22Rv1 (cell line): ENCODE measurements around the gene CAPN12.

Source experiments
- H3K27ac ChIP-seq: fragments of 450-650 bp; 2 replicates; pipeline ENCODE4 v1.5.1; 2017
- ZFX ChIP-seq: fragments of 450-650 bp; IDR thresholded peaks from 2 replicates; pipeline ENCODE4 v1.6.1; 2017; ENCODE audit warnings: antibody characterized with exemption, borderline replicate concordance
- TF ChIP-seq, protein P1 (sequence below): fragments of 450-650 bp; IDR thresholded peaks from 2 replicates; pipeline ENCODE4 v1.5.1; 2017; ENCODE audit warnings: mild to moderate bottlenecking

The CAPN12 gene

DNA sequence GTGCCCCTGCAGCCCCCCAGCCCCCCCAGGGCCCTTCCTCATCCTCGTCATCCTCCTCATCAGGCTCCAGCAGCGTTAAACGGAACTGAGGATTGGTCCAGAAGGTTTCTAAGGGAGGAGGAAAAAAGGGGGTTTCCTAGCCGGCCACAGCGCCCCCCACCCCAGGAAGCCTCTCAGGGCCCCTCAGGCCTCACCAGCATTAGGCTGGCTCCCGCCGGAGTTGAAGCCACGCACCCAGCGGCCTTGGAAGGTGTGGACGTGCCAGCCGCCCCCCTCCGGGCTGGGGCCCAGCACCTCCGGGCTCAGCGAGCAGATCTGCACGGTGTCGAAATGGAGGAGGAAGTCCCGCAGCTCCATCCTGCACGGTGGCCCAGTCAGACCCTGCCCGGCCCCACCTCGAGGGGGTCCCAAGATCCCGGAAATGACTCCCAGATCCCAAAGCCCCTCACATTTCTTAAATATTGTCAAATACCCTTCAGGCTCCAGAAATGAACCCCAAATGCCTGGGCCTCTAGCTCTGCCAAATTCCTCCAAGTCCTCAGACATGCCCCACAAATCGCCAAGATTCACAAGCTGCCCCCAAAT, 6.9 kb downstream of the CAPN12 start:
- H3K27ac ChIP-seq = peak overlapping the region; percentile 75
- TF ChIP-seq, protein P1, sequence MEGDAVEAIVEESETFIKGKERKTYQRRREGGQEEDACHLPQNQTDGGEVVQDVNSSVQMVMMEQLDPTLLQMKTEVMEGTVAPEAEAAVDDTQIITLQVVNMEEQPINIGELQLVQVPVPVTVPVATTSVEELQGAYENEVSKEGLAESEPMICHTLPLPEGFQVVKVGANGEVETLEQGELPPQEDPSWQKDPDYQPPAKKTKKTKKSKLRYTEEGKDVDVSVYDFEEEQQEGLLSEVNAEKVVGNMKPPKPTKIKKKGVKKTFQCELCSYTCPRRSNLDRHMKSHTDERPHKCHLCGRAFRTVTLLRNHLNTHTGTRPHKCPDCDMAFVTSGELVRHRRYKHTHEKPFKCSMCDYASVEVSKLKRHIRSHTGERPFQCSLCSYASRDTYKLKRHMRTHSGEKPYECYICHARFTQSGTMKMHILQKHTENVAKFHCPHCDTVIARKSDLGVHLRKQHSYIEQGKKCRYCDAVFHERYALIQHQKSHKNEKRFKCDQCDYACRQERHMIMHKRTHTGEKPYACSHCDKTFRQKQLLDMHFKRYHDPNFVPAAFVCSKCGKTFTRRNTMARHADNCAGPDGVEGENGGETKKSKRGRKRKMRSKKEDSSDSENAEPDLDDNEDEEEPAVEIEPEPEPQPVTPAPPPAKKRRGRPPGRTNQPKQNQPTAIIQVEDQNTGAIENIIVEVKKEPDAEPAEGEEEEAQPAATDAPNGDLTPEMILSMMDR = no peak
- TF ChIP-seq ZFX = no peak

DNA sequence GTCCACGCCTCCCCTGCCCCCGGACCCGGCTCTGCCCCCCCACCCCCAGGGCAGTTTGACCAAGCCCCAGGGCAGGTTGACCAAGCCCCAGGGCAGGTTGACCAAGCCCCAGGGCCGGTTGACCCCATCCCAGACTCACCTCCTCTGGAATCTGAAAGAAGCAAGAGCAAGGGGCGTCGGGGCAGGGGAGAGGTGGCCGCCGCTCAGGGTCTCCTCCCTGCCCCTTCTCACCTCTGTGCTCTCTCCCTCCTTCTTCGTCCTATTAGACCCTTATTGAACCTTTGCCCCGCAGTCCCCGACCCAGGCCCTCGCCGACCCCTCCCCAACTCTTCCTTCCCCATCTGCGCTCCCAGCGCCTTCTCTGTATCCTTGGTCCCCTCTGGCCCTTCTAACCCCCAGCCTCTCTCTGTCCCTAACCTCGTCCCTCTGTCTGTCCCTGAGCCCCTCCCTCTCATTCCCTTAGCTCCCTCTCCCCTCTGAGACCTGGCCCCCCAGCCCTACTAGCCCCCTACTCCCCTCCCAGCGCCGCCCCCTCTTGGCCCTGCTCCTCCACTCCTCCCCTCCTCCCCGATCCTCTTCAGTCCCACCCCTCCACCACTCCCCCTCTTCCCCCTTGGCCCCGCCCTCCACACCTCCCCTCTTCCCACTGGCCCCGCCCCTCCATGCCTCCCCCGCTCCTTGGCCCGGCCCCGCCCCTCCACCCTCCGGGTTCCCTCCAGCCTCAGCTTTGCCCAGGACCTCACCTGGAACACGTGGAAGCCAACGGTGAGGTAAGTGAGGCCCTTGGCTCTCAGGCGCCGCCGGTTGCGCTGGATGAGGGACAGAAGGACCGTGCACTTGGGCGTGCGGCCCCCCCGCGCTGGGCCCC, 7.6 kb downstream of the CAPN12 start:
- peak overlapping the region; percentile 75 for H3K27ac ChIP-seq
- no peak for TF ChIP-seq ZFX
- TF ChIP-seq, protein P1 = no peak

DNA sequence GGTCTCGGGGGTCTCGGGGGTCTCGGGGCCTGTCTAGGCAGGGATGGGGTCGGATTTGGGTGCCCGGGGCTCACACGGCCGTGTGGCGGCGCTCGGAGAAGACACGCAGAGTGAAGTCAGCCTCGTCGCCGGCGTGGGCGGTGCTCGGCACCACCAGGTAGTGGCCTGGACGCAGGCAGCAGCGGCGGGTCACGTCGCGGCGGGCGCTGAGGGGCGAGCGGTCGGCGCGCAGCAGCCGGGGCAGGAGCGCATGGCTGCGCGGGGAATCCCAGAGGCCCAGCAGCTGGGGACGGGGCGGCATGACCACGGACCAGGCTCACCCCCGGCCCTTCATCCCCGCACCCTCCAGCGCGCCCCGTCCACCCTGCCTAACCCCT, 8.2 kb downstream of the CAPN12 start:
- peak overlapping the region; percentile 75 for H3K27ac ChIP-seq
- TF ChIP-seq, protein P1 = no peak
- TF ChIP-seq ZFX = no peak

DNA sequence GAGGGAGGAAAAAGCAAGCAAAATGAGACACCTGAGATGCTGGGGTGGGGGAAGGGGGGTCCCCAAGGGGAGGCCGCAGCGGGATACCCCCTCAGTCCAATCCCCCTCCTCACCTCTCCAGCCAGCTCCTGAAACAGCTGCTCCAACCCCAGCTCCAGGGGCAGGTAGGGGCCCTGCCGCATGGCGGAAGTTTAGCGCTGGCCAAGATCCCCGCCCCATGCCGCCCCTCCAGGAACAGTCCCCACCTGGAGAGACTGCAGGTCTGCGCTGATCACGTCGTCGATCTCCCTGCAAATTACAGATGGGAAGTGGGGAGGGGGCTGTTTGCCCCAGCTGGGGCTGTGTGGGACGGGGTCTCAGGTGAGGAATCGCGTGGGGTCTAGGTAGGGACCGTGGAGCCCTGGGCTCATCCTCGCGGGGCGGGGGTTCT, 9.0 kb downstream of the CAPN12 start:
- peak overlapping the region; percentile 77 for H3K27ac ChIP-seq
- no peak for TF ChIP-seq ZFX
- TF ChIP-seq, protein P1 = no peak

DNA sequence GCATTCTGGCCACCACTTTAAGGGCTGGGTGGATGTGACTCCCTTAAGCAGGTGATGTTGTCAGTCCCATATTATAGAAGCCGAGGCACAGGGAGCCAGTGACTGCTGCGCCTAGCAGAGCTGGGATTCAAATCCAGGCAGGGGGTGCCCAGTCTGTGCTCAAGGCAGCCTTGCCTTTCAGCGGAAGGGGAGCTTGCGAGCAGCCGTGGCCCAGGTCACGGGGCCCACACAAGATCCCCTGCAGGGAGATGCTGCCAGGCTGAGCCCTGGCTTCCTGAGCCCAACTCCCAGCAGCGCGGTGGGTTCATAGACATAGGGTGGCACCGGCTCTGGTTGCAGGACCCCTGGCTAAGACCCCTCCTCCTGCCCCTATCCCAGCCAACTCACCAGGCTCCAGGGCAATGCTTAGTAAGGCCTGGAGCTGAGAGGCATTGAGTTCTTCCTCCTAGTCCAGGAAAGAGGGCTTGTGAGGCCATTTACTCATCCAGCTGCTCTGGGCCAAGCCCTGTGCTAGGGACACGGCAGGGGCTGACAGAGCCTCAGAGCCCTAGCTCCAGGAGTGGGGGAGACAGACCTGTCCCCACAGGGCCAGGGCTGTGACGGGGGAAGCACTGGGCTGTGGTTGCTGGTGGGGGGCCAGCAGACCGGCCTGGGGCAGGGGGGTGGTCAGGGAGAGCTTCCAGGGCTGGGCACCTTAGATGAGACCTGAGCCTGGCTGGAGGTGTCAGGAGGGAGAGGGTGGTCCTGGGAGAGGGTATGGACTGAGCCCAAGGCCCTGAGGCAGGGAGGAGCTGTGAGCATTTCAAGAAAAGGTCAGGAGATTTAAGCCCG, 9.6 kb downstream of the CAPN12 start:
- peak overlapping the region; percentile 77 for H3K27ac ChIP-seq
- TF ChIP-seq, protein P1 = no peak
- TF ChIP-seq ZFX = no peak

DNA sequence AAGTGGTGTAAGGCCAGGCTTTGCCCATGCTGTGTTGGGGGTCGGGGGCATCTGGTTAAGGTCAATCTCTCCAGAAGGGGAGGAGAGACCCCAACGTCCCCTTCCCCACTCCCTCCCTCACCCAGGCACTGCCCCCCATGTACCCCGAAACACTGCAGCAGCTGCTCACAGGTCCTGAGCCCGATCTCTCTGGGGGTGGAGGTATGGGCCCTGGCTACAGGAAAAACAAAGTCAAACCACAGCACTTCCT, 10.2 kb downstream of the CAPN12 start:
- peak overlapping the region; percentile 77 for H3K27ac ChIP-seq
- TF ChIP-seq ZFX = no peak
- TF ChIP-seq, protein P1 = no peak
